Large intestine (tissue), 3 donors: ENCODE measurements around the gene SWI5. TPM values are rescaled to one million over a fixed set of nuclear protein-coding genes. Genes with fewer than 3 reads are reported as not detected.
A peak's percentile ranks its signal among the peaks of the same experiment; 100 is the strongest.

ENCODE experiments used
- DNase-seq, 2 donors: peaks; one replicate each; pipeline versions ENCODE4 v3.0.0 to v3.0.0-alpha.2; 2013
- H3K27ac ChIP-seq: one replicate; pipeline ENCODE4 v1.5.1; 2013; ENCODE audit warnings: low read length
- H3K27me3 ChIP-seq: 2 replicates; pipeline ENCODE4 v1.6.1; 2013; ENCODE audit warnings: low read length; ENCODE audit not compliant: control insufficient read depth, insufficient read depth
- H3K36me3 ChIP-seq: 2 replicates; pipeline ENCODE4 v1.6.1; 2013; ENCODE audit warnings: low read length; ENCODE audit not compliant: control insufficient read depth, insufficient read depth
- H3K4me1 ChIP-seq: one replicate; pipeline ENCODE4 v1.6.1; 2013; ENCODE audit warnings: low read length; ENCODE audit not compliant: control insufficient read depth, insufficient read depth
- H3K4me3 ChIP-seq: one replicate; pipeline ENCODE4 v1.5.1; 2013; ENCODE audit warnings: low read length
- H3K9me3 ChIP-seq: one replicate; pipeline ENCODE4 v1.6.1; 2013; ENCODE audit warnings: mild to moderate bottlenecking, low read depth, low read length, moderate library complexity; ENCODE audit not compliant: control insufficient read depth
- WGBS: methylation state at CpG from one replicate; pipeline ENCODE4 v1.1.5; 2013; ENCODE audit warnings: low lambda C conversion rate; ENCODE audit not compliant: insufficient coverage; 5-methylcytosine and 5-hydroxymethylcytosine counted together
- polyA plus RNA-seq: library from polyadenylated mRNA; unstranded; fragments of 120-200 nt; gene quantifications from one replicate; pipeline ENCODE4 v1.2.1, GENCODE V29; 2013

SWI5 gene
- polyA plus RNA-seq, 1 donor = 21.6 TPM

- peak; percentile 87 to 94 for DNase-seq
- H3K4me3 ChIP-seq = no peak overlapping the region
- H3K4me1 ChIP-seq = peaks cover 25% of the 10 kb centered on the region
- H3K9me3 ChIP-seq = peaks cover 2% of the 10 kb centered on the region
- H3K27me3 ChIP-seq = no peaks in the 10 kb centered on the region
- H3K27ac ChIP-seq = peak overlapping the region; percentile 97
- no CpG with 5 or more reads among the region's 16 CpGs for WGBS
- no peaks in the 10 kb centered on the region for H3K36me3 ChIP-seq
These were observed 20.5 kb downstream of the SWI5 start for GRCh38 chr9:128296340-128297220.

DNA sequence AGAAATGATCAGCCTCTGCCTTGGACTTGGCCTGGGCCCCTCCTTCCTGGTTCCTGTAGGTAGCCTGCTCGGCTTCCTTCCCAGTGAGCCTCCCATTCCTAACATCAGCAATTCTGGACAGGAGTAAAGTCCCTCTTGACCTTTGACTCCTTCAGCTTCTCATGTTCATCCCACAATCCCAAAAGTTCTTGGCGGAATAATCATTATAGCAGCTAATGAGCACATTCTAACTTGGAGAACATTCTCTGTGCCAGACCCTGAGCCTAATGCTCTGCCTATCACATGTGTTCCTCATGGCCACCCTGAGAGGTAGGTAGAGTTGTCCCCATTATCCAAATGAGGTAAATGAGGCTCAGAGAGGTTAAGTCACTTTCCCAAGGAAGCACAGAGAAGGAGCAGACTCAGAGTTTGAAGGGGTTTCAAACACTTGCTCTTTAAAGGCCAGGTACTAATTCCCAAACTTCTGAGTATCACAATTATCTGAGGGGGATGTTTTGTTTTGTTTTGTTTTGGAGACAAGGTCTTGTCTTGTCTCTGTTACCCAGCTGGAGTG is 21.2 kb downstream of the SWI5 start:
- no peaks in the 10 kb centered on the region for H3K36me3 ChIP-seq
- no peaks in the 10 kb centered on the region for H3K27me3 ChIP-seq
- peak in 1 of 2 donors; percentile 33 for DNase-seq
- H3K27ac ChIP-seq = peak overlapping the region; percentile 97
- H3K9me3 ChIP-seq = peaks cover 2% of the 10 kb centered on the region
- WGBS = no CpG with 5 or more reads among the region's 2 CpGs
- no peak overlapping the region for H3K4me3 ChIP-seq
- peaks cover 25% of the 10 kb centered on the region for H3K4me1 ChIP-seq

DNA sequence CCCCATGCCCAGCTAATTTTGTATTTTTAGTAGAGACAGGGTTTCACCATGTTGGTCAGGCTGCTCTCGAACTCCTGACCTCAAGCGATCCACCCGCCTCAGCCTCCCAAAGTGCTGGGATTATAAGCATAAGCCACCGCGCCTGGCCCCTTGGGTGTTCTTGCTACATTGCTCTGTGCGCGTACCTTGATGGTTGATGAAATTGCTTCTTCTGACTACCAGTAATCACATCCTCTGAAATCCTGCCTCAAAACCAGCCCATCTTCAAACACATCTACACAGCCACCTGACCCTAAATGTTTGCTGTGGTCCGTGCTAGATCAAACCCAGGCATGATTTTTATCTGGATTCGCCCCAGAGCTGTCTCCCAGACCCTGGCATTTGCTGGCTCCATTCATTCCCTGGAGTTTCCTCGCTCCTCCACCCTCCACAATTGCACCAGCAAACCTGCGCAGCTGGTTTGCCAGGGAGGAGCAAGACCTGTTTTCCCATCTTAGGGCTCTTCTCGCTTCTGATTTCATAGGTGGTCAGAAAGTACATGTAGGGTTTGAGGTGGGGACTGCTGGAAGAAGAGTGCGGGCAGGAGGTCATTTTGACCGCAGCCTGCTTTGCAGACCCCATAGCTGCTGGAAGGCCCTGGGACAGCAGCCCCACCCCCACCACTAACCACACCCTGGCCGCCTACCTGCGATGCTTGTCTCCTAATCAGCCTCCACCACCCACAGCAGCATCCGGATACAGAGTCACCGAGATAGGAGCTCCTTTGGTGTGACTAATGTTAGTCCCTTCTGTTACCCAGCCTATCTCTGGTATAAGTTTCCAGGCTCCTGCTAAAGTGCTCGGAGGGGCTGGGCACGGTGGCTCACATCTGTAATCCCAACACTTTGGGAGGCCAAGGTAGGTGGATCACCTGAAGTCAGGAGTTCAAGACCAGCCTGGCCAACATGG is 22.7 kb downstream of the SWI5 start:
- H3K9me3 ChIP-seq = peaks cover 2% of the 10 kb centered on the region
- no CpG with 5 or more reads among the region's 20 CpGs for WGBS
- peak in 1 of 2 donors; percentile 20 for DNase-seq
- H3K4me1 ChIP-seq = peaks cover 25% of the 10 kb centered on the region
- H3K27ac ChIP-seq = no peak overlapping the region
- no peaks in the 10 kb centered on the region for H3K36me3 ChIP-seq
- no peaks in the 10 kb centered on the region for H3K27me3 ChIP-seq
- no peak overlapping the region for H3K4me3 ChIP-seq

DNA sequence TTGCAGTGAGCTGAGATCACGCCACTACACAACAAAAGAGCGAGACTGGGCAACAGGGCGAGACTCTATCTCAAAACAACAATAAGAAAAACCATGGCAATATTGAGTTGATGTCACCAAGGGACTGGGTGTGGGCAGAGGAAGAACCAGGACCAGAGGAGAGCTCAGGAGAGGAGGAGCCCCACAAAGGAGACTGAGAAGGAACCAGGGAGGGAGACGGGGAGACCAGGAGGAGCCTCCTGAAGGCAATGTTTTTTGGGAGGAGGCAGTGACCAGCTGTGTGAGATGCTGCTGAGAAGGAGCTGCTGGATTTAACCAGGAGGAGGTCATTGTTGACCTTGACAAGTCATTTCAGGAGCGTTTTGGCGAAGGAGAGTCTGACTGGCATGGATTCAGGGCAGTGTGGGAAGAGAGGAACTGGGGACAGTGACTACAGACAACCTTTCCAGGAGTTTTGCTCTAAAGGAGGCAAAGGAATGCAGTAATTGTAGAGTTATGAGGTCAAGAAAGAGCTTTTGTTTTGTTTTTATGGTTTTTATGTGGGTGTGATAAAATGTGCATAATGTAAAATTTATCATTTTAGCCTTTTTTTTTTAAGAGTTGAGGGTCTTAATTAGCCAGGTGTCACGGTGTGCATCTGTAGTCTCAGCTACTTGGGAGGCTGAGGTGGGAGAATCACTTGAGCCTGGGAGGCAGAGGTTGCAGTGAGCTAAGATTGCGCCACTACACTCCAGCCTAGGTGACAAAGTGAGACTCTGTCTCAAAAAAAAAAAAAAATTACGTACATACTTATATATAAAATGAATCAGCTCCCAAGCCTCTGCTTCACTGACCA is 28.3 kb downstream of the SWI5 start:
- WGBS = 67% methylated on average over 1 of the region's 9 CpGs

GRCh38 chr9:128304971-128305288 is 28.9 kb downstream of the SWI5 start:
- Histone ChIP-seq H3K4me1 (no peaks in the 10 kb centered on the region), H3K9me3 (no peaks in the 10 kb centered on the region), H3K36me3 (peaks cover 14% of the 10 kb centered on the region), H3K27me3 (no peaks in the 10 kb centered on the region), H3K4me3 (no peak overlapping the region), H3K27ac (no peak overlapping the region)
- no peak for DNase-seq
- WGBS = no CpG with 5 or more reads among the region's 5 CpGs

More for the DNA sequence above, 28.3 kb downstream of the SWI5 start:
- no peak for DNase-seq
- Histone ChIP-seq H3K4me1 (no peaks in the 10 kb centered on the region), H3K27ac (no peak overlapping the region), H3K4me3 (no peak overlapping the region), H3K27me3 (no peaks in the 10 kb centered on the region), H3K36me3 (peaks cover 8% of the 10 kb centered on the region), H3K9me3 (no peaks in the 10 kb centered on the region)

DNA sequence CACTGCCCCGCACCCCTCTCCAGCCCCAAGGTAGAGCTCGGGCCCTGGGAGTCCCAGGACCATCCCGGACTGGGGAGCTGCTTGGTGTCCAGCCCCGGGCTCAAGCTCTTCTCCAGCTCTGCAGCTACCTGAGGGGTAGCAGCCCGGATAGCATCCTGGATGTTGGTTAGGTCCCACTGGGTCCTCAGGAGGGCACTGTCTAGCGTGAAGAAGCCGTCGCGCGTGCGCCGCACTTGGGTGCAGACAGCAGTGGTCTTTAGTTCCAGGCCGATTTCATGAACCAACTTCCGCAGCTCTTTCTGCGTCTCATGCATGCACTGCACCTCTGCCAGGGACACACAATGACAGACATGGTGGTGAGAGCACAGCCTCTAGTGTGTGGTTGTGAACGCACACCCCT is 33.5 kb downstream of the SWI5 start:
- Histone ChIP-seq H3K9me3 (no peaks in the 10 kb centered on the region), H3K36me3 (peaks cover 44% of the 10 kb centered on the region), H3K27ac (no peak overlapping the region), H3K4me1 (no peaks in the 10 kb centered on the region), H3K4me3 (no peak overlapping the region), H3K27me3 (no peaks in the 10 kb centered on the region)
- DNase-seq = no peak
- no CpG with 5 or more reads among the region's 16 CpGs for WGBS

DNA sequence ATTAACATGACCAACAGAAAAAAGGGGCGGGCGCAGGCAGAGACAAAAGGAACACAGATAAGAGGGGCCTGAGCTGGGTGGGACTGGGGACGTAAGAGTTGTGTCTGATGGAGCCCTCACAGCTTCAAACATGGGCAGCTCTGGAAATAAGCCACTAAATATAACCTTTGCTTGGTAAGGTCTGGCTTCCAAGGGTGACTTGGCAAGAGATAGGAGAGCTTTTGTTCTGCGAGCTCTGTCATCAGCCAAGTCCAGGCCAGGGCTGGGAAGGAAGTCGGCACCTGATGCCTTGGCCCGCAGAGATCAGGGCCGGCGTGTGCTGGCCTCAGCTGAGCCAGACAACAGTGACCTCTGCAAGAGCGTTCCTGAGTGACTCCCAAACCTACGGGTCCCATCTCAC is 34.4 kb downstream of the SWI5 start:
- DNase-seq = no peak
- Histone ChIP-seq H3K27ac (no peak overlapping the region), H3K9me3 (no peaks in the 10 kb centered on the region), H3K36me3 (peaks cover 53% of the 10 kb centered on the region), H3K27me3 (no peaks in the 10 kb centered on the region), H3K4me1 (no peaks in the 10 kb centered on the region), H3K4me3 (no peak overlapping the region)
- WGBS = no CpG with 5 or more reads among the region's 10 CpGs

GRCh38 chr9:128314697-128315096 is 38.6 kb downstream of the SWI5 start:
- H3K9me3 ChIP-seq = no peaks in the 10 kb centered on the region
- no peaks in the 10 kb centered on the region for H3K4me1 ChIP-seq
- no peak for DNase-seq
- H3K27me3 ChIP-seq = no peaks in the 10 kb centered on the region
- no peak overlapping the region for H3K27ac ChIP-seq
- WGBS = no CpG with 5 or more reads among the region's 4 CpGs
- H3K4me3 ChIP-seq = no peak overlapping the region
- H3K36me3 ChIP-seq = peaks cover 67% of the 10 kb centered on the region

DNA sequence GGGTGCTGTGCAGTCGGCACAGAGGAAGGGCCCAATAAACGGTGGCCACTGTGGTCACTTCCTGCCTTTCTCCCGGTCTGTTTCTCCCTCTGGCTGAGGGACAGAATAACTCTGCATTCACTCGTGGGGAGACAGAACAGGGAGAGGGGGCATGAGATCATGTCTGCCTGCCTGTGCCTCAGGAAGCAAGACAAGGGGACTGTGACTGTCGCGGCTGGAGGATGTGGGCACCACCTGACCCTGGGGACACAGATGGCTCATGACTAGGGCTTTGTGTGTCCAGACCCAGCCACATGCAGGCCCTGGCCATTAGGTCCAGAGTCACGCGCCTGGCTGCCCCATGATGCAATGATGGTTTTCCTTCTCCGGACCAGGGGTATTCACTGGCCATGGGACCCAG is 40.3 kb downstream of the SWI5 start:
- no peak for DNase-seq
- peaks cover 58% of the 10 kb centered on the region for H3K36me3 ChIP-seq
- no peaks in the 10 kb centered on the region for H3K9me3 ChIP-seq
- peaks cover 3% of the 10 kb centered on the region for H3K4me1 ChIP-seq
- no peaks in the 10 kb centered on the region for H3K27me3 ChIP-seq
- H3K27ac ChIP-seq = no peak overlapping the region
- no CpG with 5 or more reads among the region's 9 CpGs for WGBS
- no peak overlapping the region for H3K4me3 ChIP-seq
